ENCODE results near the gene WNK2.

Gene WNK2

DNA sequence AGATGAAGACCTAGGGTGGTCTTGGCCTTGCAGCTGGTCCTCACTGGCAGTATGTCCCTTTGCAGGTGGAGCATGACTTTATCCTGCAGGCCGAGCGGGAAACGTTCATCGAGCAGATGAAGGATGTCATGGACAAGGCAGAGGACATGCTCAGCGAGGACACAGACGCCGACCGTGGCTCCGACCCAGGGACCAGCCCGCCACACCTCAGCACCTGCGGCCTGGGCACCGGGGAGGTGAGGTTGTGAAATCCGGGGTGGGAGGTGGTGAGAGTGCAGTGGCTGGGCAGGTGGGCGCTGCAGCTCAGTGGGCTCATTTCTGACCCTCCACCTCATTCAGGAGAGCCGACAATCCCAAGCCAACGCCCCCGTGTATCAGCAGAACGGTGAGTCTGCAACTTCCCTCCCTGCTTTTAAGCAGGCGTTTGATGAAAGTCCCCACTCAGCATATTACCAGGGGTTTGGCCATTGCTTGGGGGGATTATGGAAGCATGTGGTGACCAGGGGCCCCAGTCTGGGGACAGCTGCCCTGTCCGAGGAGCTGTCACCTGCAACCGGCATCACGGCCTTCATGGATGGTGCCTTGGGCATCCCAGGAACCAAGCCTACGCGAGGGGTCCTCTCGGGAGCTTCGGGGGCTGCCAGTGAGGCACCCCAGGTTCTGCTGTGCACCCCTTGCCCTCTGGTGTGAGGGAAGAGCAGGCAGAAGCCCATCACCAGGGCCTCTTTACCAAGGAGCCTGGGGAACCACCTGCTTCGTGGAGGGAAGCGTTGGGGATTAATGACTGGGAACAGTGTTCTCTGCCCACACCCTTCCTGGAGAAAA lies 84.0 kb downstream of the WNK2 start:
- TF ChIP-seq EZH2phosphoT487 (IDR thresholded peaks at IDR 0.05; ENCODE audit: borderline replicate concordance, low read length), result no peak
- TF ChIP-seq, protein P1, sequence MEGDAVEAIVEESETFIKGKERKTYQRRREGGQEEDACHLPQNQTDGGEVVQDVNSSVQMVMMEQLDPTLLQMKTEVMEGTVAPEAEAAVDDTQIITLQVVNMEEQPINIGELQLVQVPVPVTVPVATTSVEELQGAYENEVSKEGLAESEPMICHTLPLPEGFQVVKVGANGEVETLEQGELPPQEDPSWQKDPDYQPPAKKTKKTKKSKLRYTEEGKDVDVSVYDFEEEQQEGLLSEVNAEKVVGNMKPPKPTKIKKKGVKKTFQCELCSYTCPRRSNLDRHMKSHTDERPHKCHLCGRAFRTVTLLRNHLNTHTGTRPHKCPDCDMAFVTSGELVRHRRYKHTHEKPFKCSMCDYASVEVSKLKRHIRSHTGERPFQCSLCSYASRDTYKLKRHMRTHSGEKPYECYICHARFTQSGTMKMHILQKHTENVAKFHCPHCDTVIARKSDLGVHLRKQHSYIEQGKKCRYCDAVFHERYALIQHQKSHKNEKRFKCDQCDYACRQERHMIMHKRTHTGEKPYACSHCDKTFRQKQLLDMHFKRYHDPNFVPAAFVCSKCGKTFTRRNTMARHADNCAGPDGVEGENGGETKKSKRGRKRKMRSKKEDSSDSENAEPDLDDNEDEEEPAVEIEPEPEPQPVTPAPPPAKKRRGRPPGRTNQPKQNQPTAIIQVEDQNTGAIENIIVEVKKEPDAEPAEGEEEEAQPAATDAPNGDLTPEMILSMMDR (IDR thresholded peaks at IDR 0.05; ENCODE audit: low read depth, low read length, poor library complexity, severe bottlenecking), result no peak

DNA sequence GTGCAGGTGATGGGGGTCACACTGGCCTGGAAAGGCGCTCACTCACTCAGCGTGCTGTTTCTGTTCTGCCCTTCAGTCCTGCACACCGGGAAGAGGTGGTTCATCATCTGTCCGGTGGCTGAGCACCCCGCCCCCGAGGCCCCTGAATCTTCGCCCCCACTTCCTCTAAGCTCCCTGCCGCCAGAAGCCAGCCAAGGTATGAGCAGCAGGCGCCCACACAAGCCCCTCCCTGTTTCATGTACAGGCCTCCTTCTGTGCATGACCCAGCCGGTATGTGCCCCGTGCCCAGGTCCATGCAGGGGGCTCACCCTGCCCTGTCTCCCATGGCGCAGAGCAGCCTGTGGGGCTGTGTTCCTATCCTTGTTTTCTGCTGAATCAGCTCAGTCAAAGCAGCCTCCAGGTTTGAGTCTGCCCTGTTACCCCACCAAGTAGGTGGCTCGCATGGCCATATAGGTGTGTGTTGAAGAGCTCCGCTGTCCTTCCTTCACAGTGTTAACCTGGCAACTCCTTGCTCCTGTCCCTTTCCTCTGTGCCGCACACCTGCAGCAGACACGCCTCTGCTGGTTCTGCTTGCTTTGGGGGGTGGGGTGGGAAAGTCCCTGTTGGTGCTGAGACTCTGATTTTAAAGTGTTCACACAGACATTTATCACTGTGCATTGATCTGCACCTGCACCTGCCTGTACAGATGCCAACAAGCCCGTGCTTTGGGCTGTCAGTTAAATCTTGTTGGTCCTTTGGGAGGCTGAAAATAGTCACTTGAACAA lies 84.8 kb downstream of the WNK2 start:
- Histone ChIP-seq H4K20me1 (ENCODE audit: control insufficient read depth, insufficient read depth, low read depth, low read length) (no peaks in the 10 kb centered on the region), H3K27me3 (ENCODE audit: control insufficient read depth, low read length) (no peaks in the 10 kb centered on the region), H3K4me1 (ENCODE audit: control insufficient read depth, low read length) (peaks cover 98% of the 10 kb centered on the region), H3K9me3 (ENCODE audit: control insufficient read depth, insufficient read depth, low read length) (peaks cover 5% of the 10 kb centered on the region; the same call in 1 of the 2 replicates), H3K79me2 (ENCODE audit: control insufficient read depth, low read length) (peaks cover 60% of the 10 kb centered on the region), H3K27ac (ENCODE audit: low read depth, low read length) (peak overlapping the region; percentile 98), H3F3A (ENCODE audit: control insufficient read depth, insufficient read depth) (peaks cover 60% of the 10 kb centered on the region), H3K9me2 (replicated peaks; ENCODE audit: control insufficient read depth, low read length) (no peaks in the 10 kb centered on the region), H3K4me3 (ENCODE audit: low read length) (peak overlapping the region; percentile 83), H3K36me3 (ENCODE audit: control insufficient read depth, low read length) (peaks cover 89% of the 10 kb centered on the region), H3K4me2 (ENCODE audit: low read length) (peak overlapping the region; percentile 98)
- TF ChIP-seq EZH2phosphoT487 (IDR thresholded peaks at IDR 0.05; ENCODE audit: borderline replicate concordance, low read length), result no peak
- TF ChIP-seq, protein P1 (IDR thresholded peaks at IDR 0.05; ENCODE audit: low read depth, low read length, poor library complexity, severe bottlenecking), result no peak

More for the DNA sequence above, 84.0 kb downstream of the WNK2 start:
- Histone ChIP-seq H3K27me3 (ENCODE audit: control insufficient read depth, low read length) (no peaks in the 10 kb centered on the region), H3K4me3 (ENCODE audit: low read length) (peak overlapping the region; percentile 83), H3K36me3 (ENCODE audit: control insufficient read depth, low read length) (peaks cover 86% of the 10 kb centered on the region), H3K9me3 (ENCODE audit: control insufficient read depth, insufficient read depth, low read length) (no peaks in the 10 kb centered on the region; the same call in 1 of the 2 replicates), H3K4me2 (ENCODE audit: low read length) (peak overlapping the region; percentile 98), H4K20me1 (ENCODE audit: control insufficient read depth, insufficient read depth, low read depth, low read length) (no peaks in the 10 kb centered on the region), H3K9me2 (replicated peaks; ENCODE audit: control insufficient read depth, low read length) (no peaks in the 10 kb centered on the region), H3K79me2 (ENCODE audit: control insufficient read depth, low read length) (peaks cover 60% of the 10 kb centered on the region), H3F3A (ENCODE audit: control insufficient read depth, insufficient read depth) (peaks cover 57% of the 10 kb centered on the region), H3K27ac (ENCODE audit: low read depth, low read length) (peak overlapping the region; percentile 98), H3K4me1 (ENCODE audit: control insufficient read depth, low read length) (peaks cover 98% of the 10 kb centered on the region)

DNA sequence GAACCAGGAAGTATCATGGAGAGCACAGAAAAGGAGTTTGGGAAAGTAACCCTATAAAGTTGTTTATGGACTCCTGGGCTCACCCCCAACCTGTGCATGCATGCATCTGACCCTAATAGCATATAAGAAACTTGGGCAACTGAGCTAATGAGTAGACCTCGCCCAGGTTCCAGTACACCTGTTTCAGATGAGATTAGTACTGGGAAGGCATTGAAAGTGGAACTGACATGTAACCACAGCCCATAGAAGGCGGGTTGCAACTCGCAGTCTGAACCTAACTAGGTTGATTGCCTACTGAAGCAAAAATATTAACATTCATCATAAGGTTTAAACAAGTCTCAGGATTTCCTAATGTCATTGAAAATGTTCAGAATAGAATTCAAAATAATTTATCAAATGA lies 87.0 kb downstream of the WNK2 start:
- Histone ChIP-seq H3K4me2 (ENCODE audit: low read length) (peak overlapping the region; percentile 98), H3K27ac (ENCODE audit: low read depth, low read length) (peak overlapping the region; percentile 98), H3K27me3 (ENCODE audit: control insufficient read depth, low read length) (no peaks in the 10 kb centered on the region), H3K36me3 (ENCODE audit: control insufficient read depth, low read length) (peaks cover 77% of the 10 kb centered on the region), H4K20me1 (ENCODE audit: control insufficient read depth, insufficient read depth, low read depth, low read length) (no peaks in the 10 kb centered on the region), H3K4me3 (ENCODE audit: low read length) (peak overlapping the region; percentile 83), H3K4me1 (ENCODE audit: control insufficient read depth, low read length) (peaks cover 93% of the 10 kb centered on the region), H3K79me2 (ENCODE audit: control insufficient read depth, low read length) (peaks cover 39% of the 10 kb centered on the region), H3K9me3 (ENCODE audit: control insufficient read depth, insufficient read depth, low read length) (peaks cover 5% of the 10 kb centered on the region; the same call in 1 of the 2 replicates), H3F3A (ENCODE audit: control insufficient read depth, insufficient read depth) (peaks cover 69% of the 10 kb centered on the region), H3K9me2 (replicated peaks; ENCODE audit: control insufficient read depth, low read length) (no peaks in the 10 kb centered on the region)
- no peak for TF ChIP-seq EZH2phosphoT487 (IDR thresholded peaks at IDR 0.05; ENCODE audit: borderline replicate concordance, low read length)
- TF ChIP-seq, protein P1 (IDR thresholded peaks at IDR 0.05; ENCODE audit: low read depth, low read length, poor library complexity, severe bottlenecking), result no peak

Data from DOHH2 (cell line).